ENCODE data around the gene SIRT6. TPM values are rescaled to one million over a fixed set of nuclear protein-coding genes. Genes with fewer than 3 reads are reported as not detected.
"Not testable (repeated sequence)": the region's sequence is repeated elsewhere in the genome, so short reads cannot be mapped to it uniquely, and the experiment has no call there.

The SIRT6 gene
- total RNA-seq, 1 donor from 2014 or later, result 22.4 TPM

GRCh38 chr19:4175669-4175931, 6.8 kb downstream of the SIRT6 start:
- DNase-seq (ENCODE audit: low read depth), result no peak

- no peak for DNase-seq (ENCODE audit: low read depth)
Measured at GRCh38 chr19:4174895-4175668, 7.3 kb downstream of the SIRT6 start.

- no peak for DNase-seq (ENCODE audit: low read depth)
Measured at GRCh38 chr19:4174213-4174894, 8.0 kb downstream of the SIRT6 start.

GRCh38 chr19:4173479-4174212, 8.7 kb downstream of the SIRT6 start:
- no peak for DNase-seq (ENCODE audit: low read depth)

- peak; percentile 68 for DNase-seq (ENCODE audit: low read depth)
Measured at GRCh38 chr19:4172861-4173473, 9.4 kb downstream of the SIRT6 start.

- no peak for DNase-seq (ENCODE audit: low read depth)
Measured at GRCh38 chr19:4171676-4172075, 10.7 kb downstream of the SIRT6 start.

GRCh38 chr19:4164262-4164661, 18.1 kb downstream of the SIRT6 start:
- no peak for DNase-seq (ENCODE audit: low read depth)

- no peak for DNase-seq (ENCODE audit: low read depth)
Measured at GRCh38 chr19:4161415-4162077, 20.8 kb downstream of the SIRT6 start.

- DNase-seq (ENCODE audit: low read depth), result not testable (repeated sequence)
Measured at GRCh38 chr19:4157971-4158370, 24.4 kb downstream of the SIRT6 start.

- DNase-seq (ENCODE audit: low read depth), result no peak
Measured at GRCh38 chr19:4157164-4157563, 25.2 kb downstream of the SIRT6 start.

- DNase-seq (ENCODE audit: low read depth), result no peak
Measured at GRCh38 chr19:4154571-4155312, 27.6 kb downstream of the SIRT6 start.

GRCh38 chr19:4152241-4152998, 29.9 kb downstream of the SIRT6 start:
- no peak for DNase-seq (ENCODE audit: low read depth)

- DNase-seq (ENCODE audit: low read depth), result no peak
Measured at GRCh38 chr19:4151623-4152022, 30.7 kb downstream of the SIRT6 start.

- no peak for DNase-seq (ENCODE audit: low read depth)
Measured at GRCh38 chr19:4149518-4150288, 32.7 kb downstream of the SIRT6 start.

- no peak for DNase-seq (ENCODE audit: low read depth)
Measured at GRCh38 chr19:4144666-4145249, 37.6 kb downstream of the SIRT6 start.

- DNase-seq (ENCODE audit: low read depth), result not testable (repeated sequence)
Measured at GRCh38 chr19:4142916-4143315, 39.4 kb downstream of the SIRT6 start.

GRCh38 chr19:4140237-4140711, 42.1 kb downstream of the SIRT6 start:
- peak; percentile 44 for DNase-seq (ENCODE audit: low read depth)

GRCh38 chr19:4139614-4140236, 42.6 kb downstream of the SIRT6 start:
- DNase-seq (ENCODE audit: low read depth), result peak; percentile 52
